Activated naive CD8-positive, alpha-beta T cell treated with anti-CD3 and anti-CD28 coated beads, Interleukin-2, amount 10 ng/mL, durations not matched to agents 7 days and 5 days (primary cell): Measurements from ENCODE around the gene DCC. TPM values are rescaled to one million over a fixed set of nuclear protein-coding genes. Genes with fewer than 3 reads are reported as not detected.

ENCODE experiments used
- ATAC-seq: fragments of 150-1000 bp; cut with Tn5 transposase; one replicate; pipeline ENCODE4 v1.10.0; 2021; ENCODE audit warnings: low read depth, moderate library complexity
- POLR2A ChIA-PET: fragments of 350-600 bp; sonication (Branson Sonifier 250); formaldehyde crosslinking; loops from one replicate; lab custom pipeline; 2021; ENCODE audit warnings: antibody characterized with exemption; lab: Charles Lee
- DNase-seq: peaks from one replicate; pipeline ENCODE4 v3.0.0; 2021
- H3K27ac Mint-ChIP-seq: one replicate; pipeline ENCODE4 v1.8.0; 2022; ENCODE audit warnings: mild to moderate bottlenecking, mixed read lengths
- H3K27me3 Mint-ChIP-seq: one replicate; pipeline ENCODE4 v1.8.0; 2022; ENCODE audit warnings: mild to moderate bottlenecking, moderate library complexity, mixed read lengths
- H3K36me3 Mint-ChIP-seq: one replicate; pipeline ENCODE4 v1.8.0; 2021; ENCODE audit warnings: mild to moderate bottlenecking, mixed read lengths
- H3K4me1 Mint-ChIP-seq: one replicate; pipeline ENCODE4 v1.8.0; 2021; ENCODE audit warnings: mixed read lengths
- H3K4me3 Mint-ChIP-seq: one replicate; pipeline ENCODE4 v1.8.0; 2022; ENCODE audit warnings: mild to moderate bottlenecking, moderate library complexity, mixed read lengths
- H3K9me3 Mint-ChIP-seq: one replicate; pipeline ENCODE4 v1.8.0; 2021; ENCODE audit warnings: mixed read lengths
- total RNA-seq, 2 experiments: library from RNA; stranded (reverse); gene quantifications; one replicate each; pipeline ENCODE4 v1.2.3, GENCODE V29; 2021

Gene DCC
- total RNA-seq, 2 experiments from 2014 or later = not detected

GRCh38 chr18:52829320-52829719, 489.3 kb downstream of the DCC start:
- H3K27ac Mint-ChIP-seq = no peak overlapping the region
- POLR2A ChIA-PET = no interaction called here
- no peak for ATAC-seq
- DNase-seq = no peak
- H3K36me3 Mint-ChIP-seq = no peaks in the 10 kb centered on the region
- H3K27me3 Mint-ChIP-seq = no peaks in the 10 kb centered on the region
- no peaks in the 10 kb centered on the region for H3K4me1 Mint-ChIP-seq
- H3K4me3 Mint-ChIP-seq = no peak overlapping the region
- H3K9me3 Mint-ChIP-seq = peaks cover 3% of the 10 kb centered on the region

DNA sequence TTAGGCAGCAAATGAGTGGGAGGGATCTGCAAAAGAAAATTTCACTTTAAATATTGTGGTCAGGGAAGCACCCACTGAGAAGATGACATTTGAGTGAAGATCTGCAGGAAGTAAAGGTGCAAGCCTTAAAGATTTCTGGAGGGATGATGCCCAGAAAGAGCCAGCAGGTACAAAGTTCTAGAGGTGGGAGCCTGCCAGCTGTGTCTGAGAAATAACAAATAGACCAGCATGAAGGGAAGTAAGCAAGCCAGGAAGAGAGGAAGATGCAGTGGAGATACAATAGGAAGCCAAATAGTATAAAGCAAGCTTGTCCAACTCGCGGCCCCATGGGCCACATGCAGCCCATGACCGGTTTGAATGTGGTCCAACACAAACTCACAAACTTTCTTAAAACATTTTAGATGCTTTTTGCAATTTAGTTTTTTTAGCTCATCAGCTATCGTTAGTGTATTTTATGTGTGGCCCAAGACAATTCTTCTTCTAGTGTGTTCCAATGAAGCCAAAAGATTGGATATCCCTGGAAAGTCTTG, 489.9 kb downstream of the DCC start:
- Mint-ChIP-seq H3K27me3 (no peaks in the 10 kb centered on the region), H3K36me3 (no peaks in the 10 kb centered on the region)
- no peak for ATAC-seq

GRCh38 chr18:52844323-52844722, 504.3 kb downstream of the DCC start:
- Mint-ChIP-seq H3K9me3 (peaks cover 5% of the 10 kb centered on the region), H3K27ac (no peak overlapping the region), H3K4me3 (no peak overlapping the region), H3K4me1 (no peaks in the 10 kb centered on the region), H3K27me3 (no peaks in the 10 kb centered on the region), H3K36me3 (no peaks in the 10 kb centered on the region)
- DNase-seq (no peak), ATAC-seq (no peak)
- POLR2A ChIA-PET = no interaction called here

More for the DNA sequence above, 489.9 kb downstream of the DCC start:
- no peaks in the 10 kb centered on the region for H3K4me1 Mint-ChIP-seq
- H3K4me3 Mint-ChIP-seq = no peak overlapping the region
- POLR2A ChIA-PET = no interaction called here
- DNase-seq = no peak
- H3K27ac Mint-ChIP-seq = no peak overlapping the region
- peaks cover 3% of the 10 kb centered on the region for H3K9me3 Mint-ChIP-seq

DNA sequence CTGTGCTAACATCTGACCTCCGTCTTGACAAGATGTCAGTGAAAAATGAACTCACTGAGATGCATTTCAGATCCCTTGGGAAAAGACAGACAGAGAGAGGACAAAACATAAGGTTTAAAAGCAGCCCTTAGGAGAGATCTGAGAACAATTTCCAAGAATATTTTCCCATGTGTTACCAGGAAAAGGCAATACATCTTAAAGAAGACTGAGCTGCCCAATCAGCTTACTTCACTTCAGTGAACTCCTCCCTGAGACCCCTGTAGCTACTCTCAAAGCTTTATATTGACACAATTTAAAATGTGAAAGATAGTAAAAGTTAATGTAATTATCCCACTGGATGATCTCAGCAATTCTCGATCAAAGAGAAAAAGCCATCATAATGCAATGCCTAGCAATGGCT, 505.0 kb downstream of the DCC start:
- H3K4me1 Mint-ChIP-seq = no peaks in the 10 kb centered on the region
- H3K9me3 Mint-ChIP-seq = peaks cover 5% of the 10 kb centered on the region
- no peak for ATAC-seq
- POLR2A ChIA-PET = no interaction called here
- H3K4me3 Mint-ChIP-seq = no peak overlapping the region
- DNase-seq = no peak
- H3K27me3 Mint-ChIP-seq = no peaks in the 10 kb centered on the region
- H3K36me3 Mint-ChIP-seq = no peaks in the 10 kb centered on the region
- no peak overlapping the region for H3K27ac Mint-ChIP-seq

GRCh38 chr18:52850031-52850560, 510.1 kb downstream of the DCC start:
- H3K4me3 Mint-ChIP-seq = no peak overlapping the region
- POLR2A ChIA-PET = no interaction called here
- no peak for DNase-seq

GRCh38 chr18:52861558-52861957, 521.6 kb downstream of the DCC start:
- POLR2A ChIA-PET = interaction anchor here (0.7 kb wide), 1 partner anchor 325 kb away, joined by 3 read pairs; no protein-coding TSS in a partner anchor
- peaks cover 4% of the 10 kb centered on the region for H3K9me3 Mint-ChIP-seq
- H3K27ac Mint-ChIP-seq = no peak overlapping the region
- H3K27me3 Mint-ChIP-seq = no peaks in the 10 kb centered on the region
- no peak overlapping the region for H3K4me3 Mint-ChIP-seq
- no peaks in the 10 kb centered on the region for H3K4me1 Mint-ChIP-seq
- DNase-seq (no peak), ATAC-seq (no peak)
- no peaks in the 10 kb centered on the region for H3K36me3 Mint-ChIP-seq

More at GRCh38 chr18:52850031-52850560, 510.1 kb downstream of the DCC start:
- Mint-ChIP-seq H3K36me3 (no peaks in the 10 kb centered on the region), H3K9me3 (peaks cover 4% of the 10 kb centered on the region), H3K27ac (no peak overlapping the region), H3K4me1 (no peaks in the 10 kb centered on the region), H3K27me3 (no peaks in the 10 kb centered on the region)
- no peak for ATAC-seq

DNA sequence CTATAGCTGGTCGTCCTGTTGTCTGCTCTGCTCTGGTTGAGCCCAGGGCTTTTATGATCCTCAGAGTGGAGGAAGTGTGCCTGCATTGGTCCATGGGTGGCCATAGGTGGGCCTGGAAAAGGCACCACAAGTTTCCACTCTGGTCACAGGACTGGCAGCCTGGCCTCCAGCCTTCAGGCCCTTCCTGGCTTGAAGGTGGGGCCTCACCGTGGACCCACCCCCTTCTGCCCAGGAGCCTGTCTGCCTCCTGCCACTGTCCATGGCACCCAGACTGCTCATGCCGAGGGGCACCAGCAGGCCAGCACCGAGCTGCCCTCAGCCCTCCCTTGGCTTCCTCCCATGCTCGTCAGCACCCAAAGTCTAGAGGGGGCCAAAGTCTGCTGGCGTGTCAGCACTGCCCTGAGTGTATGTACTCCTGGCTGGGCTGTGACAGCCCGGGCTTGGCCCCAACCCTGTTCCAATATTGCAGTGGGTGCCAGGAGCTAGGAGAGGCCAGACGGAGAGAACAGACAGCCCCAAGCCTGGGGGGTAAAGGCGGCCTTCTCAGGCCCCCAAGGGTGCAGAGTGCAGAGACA, 529.4 kb downstream of the DCC start:
- H3K36me3 Mint-ChIP-seq = no peaks in the 10 kb centered on the region
- ATAC-seq (no peak), DNase-seq (no peak)
- H3K27ac Mint-ChIP-seq = no peak overlapping the region
- H3K4me3 Mint-ChIP-seq = no peak overlapping the region
- POLR2A ChIA-PET = no interaction called here
- peaks cover 7% of the 10 kb centered on the region for H3K9me3 Mint-ChIP-seq
- H3K4me1 Mint-ChIP-seq = no peaks in the 10 kb centered on the region
- no peaks in the 10 kb centered on the region for H3K27me3 Mint-ChIP-seq

DNA sequence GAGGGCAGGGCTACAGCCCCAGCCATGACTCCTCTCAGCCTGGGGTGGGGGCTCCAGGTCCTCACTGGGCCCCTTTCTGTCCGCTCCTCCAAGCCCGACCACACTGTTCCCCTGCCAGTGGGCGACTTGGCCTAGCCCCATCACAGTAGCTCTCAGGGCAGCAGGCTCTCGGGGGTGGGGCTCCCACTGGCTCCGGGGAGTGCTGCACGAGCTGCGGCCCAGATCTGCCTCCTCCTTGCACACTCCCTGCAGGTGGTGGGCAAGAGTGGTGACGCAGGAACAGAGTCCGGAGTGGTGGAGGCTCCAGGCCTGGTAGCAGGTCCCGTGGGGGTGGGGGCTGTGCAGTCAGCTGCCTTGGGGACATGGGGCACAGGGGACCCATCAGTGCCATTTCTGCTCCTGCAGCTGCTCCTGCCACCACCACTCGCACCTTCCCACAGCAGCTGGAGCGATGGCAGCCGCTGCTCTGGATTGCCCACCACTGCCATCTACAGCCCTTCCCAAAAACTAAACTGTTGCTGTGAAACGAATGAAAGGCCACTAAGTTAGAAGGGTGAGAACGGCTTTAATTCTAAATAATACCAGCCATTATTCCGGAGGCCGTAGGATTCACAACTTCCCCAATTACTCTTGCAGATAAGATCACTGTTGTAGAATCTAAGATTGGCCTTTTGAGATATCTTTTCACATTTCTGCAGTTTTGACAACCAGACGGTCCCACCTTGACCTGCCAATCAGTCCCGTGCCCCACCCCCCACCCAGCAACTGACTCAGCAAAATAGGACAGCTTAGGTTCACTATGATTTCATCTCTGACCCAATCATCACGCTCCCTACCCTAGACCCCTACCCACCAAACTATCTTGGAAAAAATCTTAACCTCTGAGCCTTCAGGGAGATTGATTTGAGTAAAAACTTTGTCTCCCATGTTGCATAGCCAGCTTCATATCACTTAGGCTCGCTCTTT, 530.2 kb downstream of the DCC start:
- Mint-ChIP-seq H3K27me3 (no peaks in the 10 kb centered on the region), H3K36me3 (no peaks in the 10 kb centered on the region), H3K4me1 (no peaks in the 10 kb centered on the region), H3K27ac (no peak overlapping the region), H3K4me3 (no peak overlapping the region), H3K9me3 (peaks cover 11% of the 10 kb centered on the region)
- POLR2A ChIA-PET = no interaction called here
- no peak for DNase-seq
- no peak for ATAC-seq

- no peaks in the 10 kb centered on the region for H3K27me3 Mint-ChIP-seq
- DNase-seq (no peak), ATAC-seq (no peak)
- H3K4me1 Mint-ChIP-seq = no peaks in the 10 kb centered on the region
- no peak overlapping the region for H3K27ac Mint-ChIP-seq
- no peak overlapping the region for H3K4me3 Mint-ChIP-seq
- POLR2A ChIA-PET = no interaction called here
- no peaks in the 10 kb centered on the region for H3K36me3 Mint-ChIP-seq
- H3K9me3 Mint-ChIP-seq = peaks cover 9% of the 10 kb centered on the region
Observed at GRCh38 chr18:52874774-52875173, 534.8 kb downstream of the DCC start.

GRCh38 chr18:52875725-52876124, 535.7 kb downstream of the DCC start:
- Mint-ChIP-seq H3K27me3 (no peaks in the 10 kb centered on the region), H3K4me1 (no peaks in the 10 kb centered on the region), H3K36me3 (no peaks in the 10 kb centered on the region), H3K9me3 (peaks cover 9% of the 10 kb centered on the region), H3K4me3 (no peak overlapping the region), H3K27ac (no peak overlapping the region)
- ATAC-seq (no peak), DNase-seq (no peak)
- POLR2A ChIA-PET = no interaction called here

DNA sequence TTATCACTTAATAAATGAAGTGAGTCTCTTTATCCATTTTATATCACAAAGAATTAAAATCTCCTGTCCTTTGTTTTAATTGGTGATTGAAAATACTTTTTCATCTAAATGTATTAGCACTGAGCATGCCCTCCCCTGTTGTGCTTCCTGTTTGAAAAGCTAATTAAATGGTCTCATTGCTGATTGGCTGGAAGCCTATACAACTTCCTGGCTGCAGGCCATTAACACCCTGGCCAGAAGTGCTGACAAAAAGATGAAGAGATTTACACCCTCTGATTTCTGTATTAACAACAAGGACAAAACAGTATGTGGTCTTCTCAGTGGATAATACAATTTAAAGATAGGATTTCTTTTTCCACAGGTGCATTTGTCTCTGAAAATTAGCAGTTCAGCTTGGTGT, 548.0 kb downstream of the DCC start:
- DNase-seq (no peak), ATAC-seq (no peak)
- no peaks in the 10 kb centered on the region for H3K27me3 Mint-ChIP-seq
- H3K4me3 Mint-ChIP-seq = no peak overlapping the region
- POLR2A ChIA-PET = no interaction called here
- no peaks in the 10 kb centered on the region for H3K9me3 Mint-ChIP-seq
- H3K4me1 Mint-ChIP-seq = no peaks in the 10 kb centered on the region
- H3K36me3 Mint-ChIP-seq = no peaks in the 10 kb centered on the region
- no peak overlapping the region for H3K27ac Mint-ChIP-seq

GRCh38 chr18:52894801-52895200, 554.8 kb downstream of the DCC start:
- POLR2A ChIA-PET = no interaction called here

DNA sequence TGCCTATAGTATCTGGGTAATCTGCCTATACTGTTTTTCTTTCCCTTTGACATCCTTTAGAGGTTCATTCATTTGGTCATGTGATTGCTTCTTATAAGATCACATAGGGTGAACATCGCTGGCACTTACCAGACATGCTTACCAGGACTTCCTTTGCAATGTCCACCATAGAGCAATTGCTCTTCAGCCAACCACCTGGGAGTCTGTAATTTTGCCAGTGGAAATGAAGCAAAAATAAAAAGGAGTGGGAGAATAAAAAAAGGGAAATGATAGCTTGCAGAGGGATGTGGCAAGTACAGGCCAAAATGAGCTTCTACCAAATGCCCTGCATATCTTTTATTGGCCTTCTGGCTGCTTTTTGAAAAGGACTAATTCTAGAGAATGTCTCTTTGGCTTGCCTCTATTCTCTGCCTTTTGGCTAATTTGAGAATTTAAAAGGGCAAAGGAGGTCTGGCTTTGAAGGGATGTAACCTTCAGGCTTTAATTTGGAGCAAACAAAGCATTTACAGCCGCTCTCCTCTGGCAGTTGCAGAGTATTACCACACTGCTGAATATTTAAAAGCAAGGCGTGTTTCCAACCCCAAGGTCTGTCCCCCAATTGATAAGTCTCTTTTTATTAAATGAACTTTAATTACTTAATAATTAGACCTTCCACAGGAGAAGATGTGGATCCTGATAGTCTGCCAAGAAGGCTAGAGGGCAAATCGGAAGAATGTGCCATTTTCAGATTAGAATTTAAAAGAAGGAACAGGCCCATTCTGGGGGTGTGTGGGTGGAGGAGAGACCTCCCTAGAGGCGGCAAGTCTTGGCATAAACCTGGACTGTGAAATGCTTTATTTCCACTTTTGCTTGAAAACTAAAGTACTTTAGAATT, 557.9 kb downstream of the DCC start:
- POLR2A ChIA-PET = no interaction called here
- Mint-ChIP-seq H3K4me3 (no peak overlapping the region), H3K27me3 (no peaks in the 10 kb centered on the region), H3K36me3 (no peaks in the 10 kb centered on the region), H3K4me1 (no peaks in the 10 kb centered on the region), H3K27ac (no peak overlapping the region), H3K9me3 (no peaks in the 10 kb centered on the region)
- ATAC-seq = no peak
- DNase-seq = no peak

More at GRCh38 chr18:52894801-52895200, 554.8 kb downstream of the DCC start:
- Mint-ChIP-seq H3K27me3 (no peaks in the 10 kb centered on the region), H3K9me3 (no peaks in the 10 kb centered on the region), H3K4me3 (no peak overlapping the region), H3K36me3 (no peaks in the 10 kb centered on the region), H3K4me1 (no peaks in the 10 kb centered on the region), H3K27ac (no peak overlapping the region)
- no peak for ATAC-seq
- DNase-seq = no peak
